ENCODE data around the gene PPP6R2.
"Not testable (repeated sequence)": the region's sequence is repeated elsewhere in the genome, so short reads cannot be mapped to it uniquely, and the experiment has no call there.

The PPP6R2 gene

GRCh38 chr22:50317178-50317577 lies 25.9 kb upstream of the PPP6R2 start:
- DNase-seq (ENCODE audit: low spot score): no peak

DNA sequence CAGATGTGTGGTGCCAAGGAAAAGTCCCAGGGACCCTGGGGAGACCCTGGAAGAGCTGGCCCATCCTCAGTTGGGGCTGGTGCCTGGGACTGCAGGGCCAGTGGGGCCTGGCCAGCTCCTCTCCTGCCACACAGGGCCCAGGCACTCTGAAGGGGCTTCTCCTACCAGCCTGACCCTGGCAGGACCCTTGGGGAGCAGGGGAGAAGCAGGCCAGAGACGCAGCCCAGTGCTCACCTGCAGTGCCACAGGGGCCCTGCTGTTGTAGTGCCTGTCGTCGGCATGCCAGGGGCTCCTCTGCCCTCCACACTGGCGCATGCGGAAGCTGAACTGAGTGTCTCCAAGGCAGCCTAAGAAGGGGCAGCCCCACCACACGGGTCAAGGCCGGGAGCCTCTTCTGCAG lies 25.5 kb upstream of the PPP6R2 start:
- no peak for DNase-seq (ENCODE audit: low spot score)

DNA sequence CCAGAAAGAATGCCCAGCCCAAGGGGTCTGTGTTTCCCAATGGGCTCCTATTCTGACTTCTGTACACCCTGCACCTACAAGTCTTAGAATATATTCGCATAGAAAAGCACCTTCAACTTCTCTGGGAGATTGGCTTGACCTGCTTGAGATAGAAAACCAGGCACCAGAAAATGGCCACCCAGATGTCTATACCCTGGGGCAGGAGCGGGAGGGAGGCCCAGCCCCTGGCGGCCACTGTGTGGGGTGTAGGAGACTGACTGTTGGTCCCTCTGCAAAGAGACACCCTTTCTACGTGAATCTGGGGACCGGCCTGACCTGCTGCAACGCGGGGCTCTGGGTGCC lies 24.8 kb upstream of the PPP6R2 start:
- no peak for DNase-seq (ENCODE audit: low spot score)

DNA sequence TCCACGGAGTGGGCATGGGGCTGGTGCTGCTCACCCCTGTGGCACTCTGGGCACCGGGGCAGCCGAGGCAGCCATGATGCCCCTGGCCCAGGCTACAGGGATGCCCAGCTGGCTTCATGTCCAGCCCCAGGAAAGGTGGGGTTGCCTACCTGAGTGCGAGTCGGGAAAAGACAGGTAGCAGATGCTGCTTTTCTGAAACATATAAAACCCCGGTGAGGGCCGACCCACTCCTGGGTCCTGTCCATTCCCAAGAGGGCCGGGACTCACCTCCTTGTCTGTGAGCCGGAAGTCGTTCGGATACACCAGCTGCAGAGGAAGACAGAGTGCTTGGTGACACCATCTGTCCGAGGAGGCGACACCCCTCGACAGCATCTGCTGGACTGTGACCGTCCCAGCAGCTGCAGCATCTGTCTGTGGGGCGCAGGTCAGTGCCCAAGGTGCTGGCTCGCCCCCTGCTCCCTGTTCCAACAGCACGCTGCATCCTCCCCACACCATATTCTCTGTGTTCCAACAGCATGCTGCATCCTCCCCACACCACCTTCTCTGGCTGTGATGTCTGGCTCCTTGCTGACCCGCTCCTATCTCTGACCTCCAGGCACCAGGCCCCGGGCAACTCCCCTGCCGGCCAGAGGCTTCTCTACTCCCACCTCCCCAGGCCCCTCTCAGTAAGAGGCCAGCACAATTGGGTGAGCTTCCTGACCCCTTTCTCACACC lies 24.3 kb upstream of the PPP6R2 start:
- DNase-seq (ENCODE audit: low spot score): no peak

- DNase-seq (ENCODE audit: low spot score): no peak
Measured at GRCh38 chr22:50319503-50319951, 23.6 kb upstream of the PPP6R2 start.

- no peak for DNase-seq (ENCODE audit: low spot score)
Measured at GRCh38 chr22:50320116-50320515, 23.0 kb upstream of the PPP6R2 start.

DNA sequence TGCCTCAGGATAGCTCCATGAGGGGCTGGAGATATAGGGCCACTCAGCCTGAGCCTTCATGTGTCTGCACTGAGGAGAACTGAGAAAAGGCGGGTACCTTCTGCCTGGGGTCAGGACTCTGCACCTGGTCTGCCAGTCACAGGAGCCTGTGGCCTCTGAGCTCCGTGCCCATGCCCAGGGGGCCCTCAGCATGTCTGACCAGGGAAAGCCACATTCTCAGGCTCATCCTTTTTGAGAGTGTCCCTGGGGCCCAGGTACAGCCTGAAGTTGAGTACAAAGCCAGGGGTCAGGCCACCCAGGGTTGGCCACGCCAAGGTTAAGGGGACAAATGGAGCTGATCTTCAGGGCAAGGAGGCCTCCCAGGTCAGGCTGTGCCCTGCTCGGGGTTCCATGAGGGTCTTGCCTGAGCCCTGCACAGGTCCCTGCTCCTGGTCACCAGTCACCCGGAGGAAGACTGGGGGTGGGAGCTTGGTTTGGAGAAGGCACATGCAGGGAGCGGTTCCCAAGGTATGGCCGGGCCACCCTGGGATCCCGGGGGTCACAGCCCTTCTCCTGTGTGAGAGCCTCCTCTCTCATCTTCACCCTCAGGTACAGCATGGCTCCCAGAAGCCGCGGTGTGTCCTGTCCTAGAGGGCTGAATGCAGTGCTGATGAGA lies 22.3 kb upstream of the PPP6R2 start:
- no peak for DNase-seq (ENCODE audit: low spot score)

DNA sequence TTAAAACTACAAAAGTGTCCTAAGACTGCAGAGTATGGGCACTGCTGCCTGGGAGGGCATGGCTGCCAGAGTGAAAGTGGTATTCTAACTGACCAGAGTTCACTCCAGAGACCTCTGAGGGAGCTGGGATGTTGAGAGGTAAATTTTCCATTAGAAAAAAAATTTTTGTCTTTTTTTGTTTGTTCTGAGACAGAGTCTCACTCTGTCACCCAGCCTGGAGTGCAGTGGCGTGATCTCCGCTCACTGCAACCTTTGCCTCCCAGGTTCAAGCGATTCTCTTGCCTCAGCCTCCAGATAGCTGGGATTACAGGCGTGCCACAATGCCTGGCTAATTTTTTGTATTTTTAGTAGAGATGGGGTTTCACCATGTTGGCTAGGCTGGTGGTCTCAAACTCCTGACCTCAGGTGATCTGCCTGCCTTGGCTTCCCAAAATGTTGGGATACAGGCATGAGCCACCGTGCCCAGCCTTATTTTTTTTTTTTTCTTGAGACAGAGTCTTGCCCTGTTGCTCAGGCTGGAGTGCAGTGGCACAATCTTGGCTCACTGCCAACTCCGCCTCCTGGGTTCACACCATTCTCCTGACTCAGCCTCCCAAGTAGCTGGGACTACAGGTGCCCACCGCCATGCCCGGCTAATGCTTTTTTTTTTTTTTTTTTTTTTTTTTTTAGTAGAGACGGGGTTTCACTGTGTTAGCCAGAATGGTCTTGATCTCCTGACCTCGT lies 20.6 kb upstream of the PPP6R2 start:
- not testable (repeated sequence) for DNase-seq (ENCODE audit: low spot score)

GRCh38 chr22:50323900-50324299 lies 19.2 kb upstream of the PPP6R2 start:
- DNase-seq (ENCODE audit: low spot score): no peak

DNA sequence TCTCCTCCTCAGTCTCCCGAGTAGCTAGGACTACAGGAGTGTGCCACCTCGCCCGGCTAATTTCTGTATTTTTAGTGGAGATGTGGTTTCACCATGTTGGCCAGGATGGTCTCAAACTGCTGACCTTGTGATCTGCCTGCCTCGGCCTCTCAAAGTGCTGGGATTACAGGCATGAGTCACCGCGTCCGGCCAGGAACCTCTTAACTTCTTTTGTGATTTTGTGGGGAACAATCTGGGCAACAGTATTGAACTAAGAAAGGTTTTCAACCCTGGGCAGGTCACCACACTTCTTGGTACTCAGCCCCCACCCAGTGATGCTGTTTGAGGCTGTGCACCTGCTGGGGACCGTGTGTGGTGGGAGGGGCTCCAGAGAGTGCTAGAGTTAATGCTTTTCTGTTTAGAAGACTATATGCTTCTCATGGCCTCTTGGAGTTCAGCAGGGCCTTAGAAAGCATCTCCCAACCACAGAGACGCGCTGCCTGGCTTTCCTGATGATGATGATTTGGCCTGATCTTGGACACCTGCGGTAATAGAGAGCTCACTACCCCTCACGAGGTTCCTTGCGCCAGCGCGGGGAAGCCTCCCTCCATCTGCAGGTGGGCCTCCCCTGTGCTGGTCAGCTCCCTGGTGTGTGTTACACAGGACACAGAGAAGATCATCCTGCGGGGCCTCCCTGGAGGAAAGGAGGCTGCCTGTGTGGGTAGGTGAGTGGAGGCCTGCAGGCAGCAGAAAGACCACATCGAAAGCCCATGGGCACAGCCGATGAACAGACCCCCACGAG lies 17.5 kb upstream of the PPP6R2 start:
- no peak for DNase-seq (ENCODE audit: low spot score)

DNA sequence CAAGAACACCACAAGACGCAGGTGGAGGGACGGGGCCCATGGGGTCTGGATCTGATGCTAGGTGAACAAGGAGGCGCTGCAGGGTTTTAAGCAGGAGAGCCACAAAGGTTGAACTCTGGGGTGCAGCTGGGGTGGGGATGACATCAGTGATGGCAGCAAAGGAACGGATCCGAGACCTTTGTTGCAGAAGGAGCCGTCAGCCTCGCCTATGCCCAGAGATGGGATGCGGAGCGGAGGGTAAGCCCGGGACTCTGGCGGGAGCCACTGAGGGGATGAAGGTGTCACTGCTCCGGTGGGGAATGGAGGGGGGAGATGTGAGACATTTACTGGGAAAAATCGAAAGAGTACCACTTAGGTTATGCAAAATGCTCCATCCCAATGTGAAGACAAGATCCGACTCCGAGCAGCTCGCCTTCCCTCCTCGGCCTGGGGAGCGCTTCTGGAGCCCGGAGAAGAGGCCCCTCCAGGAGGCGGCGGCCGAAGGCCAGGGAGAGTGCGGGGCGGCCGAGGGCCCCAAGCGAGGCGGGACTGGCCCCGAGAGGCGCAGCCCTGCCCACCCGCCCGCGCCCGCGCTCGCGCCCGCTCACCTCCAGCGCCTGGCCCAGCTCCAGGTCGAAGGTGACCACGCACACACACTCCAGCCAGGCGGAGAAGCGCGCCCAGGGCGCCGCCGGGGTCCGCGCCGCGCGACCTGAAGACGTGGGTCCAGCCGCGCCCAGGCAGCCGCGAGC lies 16.7 kb upstream of the PPP6R2 start:
- no peak for DNase-seq (ENCODE audit: low spot score)

- peak; percentile 78 for DNase-seq (ENCODE audit: low spot score)
Measured at GRCh38 chr22:50326956-50327710, 16.0 kb upstream of the PPP6R2 start, which contains the start of gene DENND6B. TSS of gene DENND6B (minus strand) at chr22:50327012. CDS start at chr22:50326988, 24 bp downstream.

- DNase-seq (ENCODE audit: low spot score): no peak
Measured at GRCh38 chr22:50327711-50328019, 15.5 kb upstream of the PPP6R2 start.

GRCh38 chr22:50329236-50329635 lies 13.9 kb upstream of the PPP6R2 start:
- DNase-seq (ENCODE audit: low spot score): no peak

GRCh38 chr22:50334433-50334832 lies 8.7 kb upstream of the PPP6R2 start:
- DNase-seq (ENCODE audit: low spot score): not testable (repeated sequence)

- DNase-seq (ENCODE audit: low spot score): no peak
Measured at GRCh38 chr22:50337262-50338041, 5.7 kb upstream of the PPP6R2 start.

- no peak for DNase-seq (ENCODE audit: low spot score)
Measured at GRCh38 chr22:50338042-50338573, 5.0 kb upstream of the PPP6R2 start.

DNA sequence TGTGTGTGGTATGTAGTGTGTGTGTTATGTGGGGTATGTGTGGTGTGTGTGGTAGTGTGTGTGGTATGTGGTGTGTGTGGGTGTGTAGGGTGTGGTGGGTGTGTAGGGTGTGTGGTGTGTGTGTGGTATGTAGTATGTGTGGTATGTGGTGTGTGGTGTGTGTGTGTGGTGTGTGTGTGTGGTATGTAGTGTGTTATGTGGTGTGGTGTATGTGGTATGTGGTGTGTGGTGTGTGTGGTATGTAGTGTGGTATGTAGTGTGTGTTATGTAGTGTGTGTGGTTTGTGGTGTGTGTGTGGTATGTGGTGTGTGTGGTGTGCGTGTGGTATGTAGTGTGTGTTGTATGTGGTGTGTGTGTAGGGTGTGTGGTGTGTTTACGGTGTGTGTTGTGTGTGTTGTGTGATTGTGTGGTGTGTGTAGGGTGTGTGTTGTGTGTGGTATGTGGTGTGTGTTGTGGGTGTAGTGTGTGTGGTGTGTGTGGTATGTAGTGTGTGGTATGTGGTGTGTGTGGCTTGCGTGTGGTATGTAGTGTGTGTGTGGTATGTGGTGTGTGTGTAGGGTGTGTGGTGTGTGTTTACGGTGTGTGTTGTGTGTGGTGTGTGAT lies 4.2 kb upstream of the PPP6R2 start:
- no peak for DNase-seq (ENCODE audit: low spot score)

Data from hematopoietic multipotent progenitor cell treated with erythropoietin and hydrocortisone succinate and interleukin-3 and kit ligand, for 15 days (in vitro differentiated cells).